PFSK-1 (cell line): ENCODE results near the gene KCNQ1.

Experiments used
- FOXP2 ChIP-seq: optimal IDR thresholded peaks from 2 replicates; pipeline ENCODE3; 2011; ENCODE audit warnings: borderline replicate concordance, control low read depth, inconsistent platforms; ENCODE audit not compliant: insufficient read depth; ENCODE audit errors: extremely low read length, extremely low read depth
- POLR2AphosphoS5 ChIP-seq: IDR thresholded peaks from 2 replicates; pipeline ENCODE4 v1.6.1; 2012; ENCODE audit warnings: low read depth, mild to moderate bottlenecking, control low read depth, low read length, moderate library complexity
- SIN3A ChIP-seq: IDR thresholded peaks from 2 replicates; pipeline ENCODE4 v1.6.1; 2012; ENCODE audit warnings: mild to moderate bottlenecking, low read length, moderate library complexity, borderline replicate concordance; ENCODE audit not compliant: insufficient read depth
- TAF1 ChIP-seq: IDR thresholded peaks from 2 replicates; pipeline ENCODE4 v1.6.1; 2012; ENCODE audit warnings: low read length, control low read depth, borderline replicate concordance; ENCODE audit not compliant: insufficient read depth
- TF ChIP-seq, protein P1 (sequence below), 2 experiments: IDR thresholded peaks; 2 replicates each; pipeline versions ENCODE4 v1.6.1 to v1.8.0; 2011 to 2012; ENCODE audit warnings: low read depth in 2 of 2, low read length in 2 of 2, control low read depth in 1 of 2, inconsistent platforms in 1 of 2, mild to moderate bottlenecking in 1 of 2, moderate library complexity in 1 of 2; ENCODE audit not compliant: insufficient read depth in 1 of 2

Gene KCNQ1

DNA sequence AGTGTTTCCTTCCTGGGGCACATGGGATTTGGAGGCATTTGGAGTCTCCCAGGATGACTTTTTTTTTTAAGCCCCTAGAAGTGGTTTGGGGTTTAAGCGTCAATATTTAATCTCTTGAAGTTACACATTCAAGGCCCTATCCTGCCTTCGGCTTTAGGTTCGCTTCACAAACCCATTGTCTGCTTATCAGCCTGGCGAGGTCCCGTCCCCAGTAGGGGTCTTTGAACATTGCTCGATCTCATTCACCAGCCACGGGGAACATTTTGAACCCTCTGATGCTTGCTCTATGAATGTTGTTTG is 75.9 kb downstream of the KCNQ1 start:
- no peak for TF ChIP-seq FOXP2
- TF ChIP-seq POLR2AphosphoS5, result no peak
- no peak for TF ChIP-seq TAF1
- TF ChIP-seq, protein P1, sequence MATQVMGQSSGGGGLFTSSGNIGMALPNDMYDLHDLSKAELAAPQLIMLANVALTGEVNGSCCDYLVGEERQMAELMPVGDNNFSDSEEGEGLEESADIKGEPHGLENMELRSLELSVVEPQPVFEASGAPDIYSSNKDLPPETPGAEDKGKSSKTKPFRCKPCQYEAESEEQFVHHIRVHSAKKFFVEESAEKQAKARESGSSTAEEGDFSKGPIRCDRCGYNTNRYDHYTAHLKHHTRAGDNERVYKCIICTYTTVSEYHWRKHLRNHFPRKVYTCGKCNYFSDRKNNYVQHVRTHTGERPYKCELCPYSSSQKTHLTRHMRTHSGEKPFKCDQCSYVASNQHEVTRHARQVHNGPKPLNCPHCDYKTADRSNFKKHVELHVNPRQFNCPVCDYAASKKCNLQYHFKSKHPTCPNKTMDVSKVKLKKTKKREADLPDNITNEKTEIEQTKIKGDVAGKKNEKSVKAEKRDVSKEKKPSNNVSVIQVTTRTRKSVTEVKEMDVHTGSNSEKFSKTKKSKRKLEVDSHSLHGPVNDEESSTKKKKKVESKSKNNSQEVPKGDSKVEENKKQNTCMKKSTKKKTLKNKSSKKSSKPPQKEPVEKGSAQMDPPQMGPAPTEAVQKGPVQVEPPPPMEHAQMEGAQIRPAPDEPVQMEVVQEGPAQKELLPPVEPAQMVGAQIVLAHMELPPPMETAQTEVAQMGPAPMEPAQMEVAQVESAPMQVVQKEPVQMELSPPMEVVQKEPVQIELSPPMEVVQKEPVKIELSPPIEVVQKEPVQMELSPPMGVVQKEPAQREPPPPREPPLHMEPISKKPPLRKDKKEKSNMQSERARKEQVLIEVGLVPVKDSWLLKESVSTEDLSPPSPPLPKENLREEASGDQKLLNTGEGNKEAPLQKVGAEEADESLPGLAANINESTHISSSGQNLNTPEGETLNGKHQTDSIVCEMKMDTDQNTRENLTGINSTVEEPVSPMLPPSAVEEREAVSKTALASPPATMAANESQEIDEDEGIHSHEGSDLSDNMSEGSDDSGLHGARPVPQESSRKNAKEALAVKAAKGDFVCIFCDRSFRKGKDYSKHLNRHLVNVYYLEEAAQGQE (IDR thresholded peaks at IDR 0.05; ENCODE audit: insufficient read depth in 1 of 2, low read depth in 2 of 2, low read length in 2 of 2), result no peak
- TF ChIP-seq SIN3A, result no peak

DNA sequence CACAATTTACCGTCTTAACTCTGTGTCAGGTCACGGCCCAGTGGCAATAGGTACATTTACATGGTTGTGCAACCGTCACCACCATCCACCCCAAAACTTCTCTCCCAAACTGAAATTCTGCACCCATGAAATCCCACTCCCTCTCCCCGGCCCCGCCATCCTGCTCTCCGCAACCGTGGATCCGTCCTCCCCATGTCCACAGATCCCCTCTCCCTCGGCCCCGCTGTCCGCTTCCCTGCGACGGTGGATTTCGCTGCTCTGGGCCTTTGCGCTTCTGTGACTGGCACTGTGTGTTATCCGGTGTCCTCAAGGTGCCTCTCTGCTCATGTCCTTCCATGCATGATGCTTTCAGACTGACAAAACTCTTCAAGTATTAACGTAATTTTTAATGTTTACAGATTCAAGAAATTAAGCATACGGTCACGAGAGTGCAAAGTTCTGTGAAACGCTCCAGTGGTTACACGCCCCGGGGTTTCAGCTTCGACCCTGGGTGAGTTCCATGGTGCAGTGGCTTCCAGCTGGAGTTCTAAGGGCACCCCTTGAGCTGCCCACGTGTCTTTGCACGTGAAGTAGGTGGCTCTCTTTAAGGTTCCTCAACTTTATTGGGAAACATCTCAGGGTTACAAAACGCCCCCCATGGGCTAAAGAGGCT is 76.4 kb downstream of the KCNQ1 start:
- TF ChIP-seq POLR2AphosphoS5, result no peak
- no peak for TF ChIP-seq SIN3A
- no peak for TF ChIP-seq TAF1
- no peak for TF ChIP-seq FOXP2
- TF ChIP-seq, protein P1 (IDR thresholded peaks at IDR 0.05; ENCODE audit: insufficient read depth in 1 of 2, low read depth in 2 of 2, low read length in 2 of 2), result no peak

DNA sequence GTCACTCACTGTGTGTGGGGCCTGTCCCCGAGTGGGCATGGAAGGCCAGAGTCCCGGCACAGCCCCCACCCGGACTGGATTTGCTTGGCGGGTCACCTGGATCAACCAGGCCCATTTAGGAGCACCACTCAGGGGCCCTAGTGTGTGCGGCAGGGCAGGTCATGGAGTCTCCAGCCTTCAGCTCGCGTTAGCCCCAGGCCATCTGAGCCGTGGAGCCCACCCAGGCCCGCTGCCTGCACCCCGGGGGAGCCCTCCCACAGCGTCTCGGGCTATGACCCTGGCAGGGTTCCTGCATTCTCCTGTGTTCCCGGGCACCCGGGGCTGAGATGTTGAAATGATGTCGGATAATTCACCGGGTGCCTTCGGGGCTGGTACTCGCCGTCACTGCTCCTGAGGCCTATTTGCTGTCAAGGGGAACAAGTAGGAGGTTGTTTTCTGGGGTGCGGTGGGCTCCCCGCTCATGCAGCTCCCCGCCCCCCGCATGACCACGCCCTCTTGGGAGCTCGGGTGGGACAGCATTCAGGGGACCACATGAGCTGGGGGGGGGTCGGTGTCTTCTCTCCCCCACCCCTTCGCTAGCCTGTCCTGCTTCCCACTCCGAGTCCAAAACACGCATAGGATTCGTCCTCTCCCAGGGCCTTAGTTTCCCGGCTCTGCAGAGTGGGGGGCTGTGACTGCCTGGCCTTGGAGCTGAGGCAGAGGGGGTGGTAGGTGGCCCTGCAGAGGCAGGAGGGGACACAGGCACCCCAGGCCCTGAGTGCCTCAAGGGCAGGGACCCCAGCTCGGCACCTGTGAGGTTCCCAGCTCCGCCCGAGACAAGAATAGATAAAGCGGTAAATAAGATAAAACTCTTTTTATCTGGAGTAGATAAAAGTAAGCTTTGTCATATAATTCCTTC is 77.2 kb downstream of the KCNQ1 start:
- TF ChIP-seq FOXP2, result no peak
- TF ChIP-seq SIN3A, result no peak
- no peak for TF ChIP-seq POLR2AphosphoS5
- TF ChIP-seq, protein P1 (IDR thresholded peaks at IDR 0.05; ENCODE audit: insufficient read depth in 1 of 2, low read depth in 2 of 2, low read length in 2 of 2), result no peak

DNA sequence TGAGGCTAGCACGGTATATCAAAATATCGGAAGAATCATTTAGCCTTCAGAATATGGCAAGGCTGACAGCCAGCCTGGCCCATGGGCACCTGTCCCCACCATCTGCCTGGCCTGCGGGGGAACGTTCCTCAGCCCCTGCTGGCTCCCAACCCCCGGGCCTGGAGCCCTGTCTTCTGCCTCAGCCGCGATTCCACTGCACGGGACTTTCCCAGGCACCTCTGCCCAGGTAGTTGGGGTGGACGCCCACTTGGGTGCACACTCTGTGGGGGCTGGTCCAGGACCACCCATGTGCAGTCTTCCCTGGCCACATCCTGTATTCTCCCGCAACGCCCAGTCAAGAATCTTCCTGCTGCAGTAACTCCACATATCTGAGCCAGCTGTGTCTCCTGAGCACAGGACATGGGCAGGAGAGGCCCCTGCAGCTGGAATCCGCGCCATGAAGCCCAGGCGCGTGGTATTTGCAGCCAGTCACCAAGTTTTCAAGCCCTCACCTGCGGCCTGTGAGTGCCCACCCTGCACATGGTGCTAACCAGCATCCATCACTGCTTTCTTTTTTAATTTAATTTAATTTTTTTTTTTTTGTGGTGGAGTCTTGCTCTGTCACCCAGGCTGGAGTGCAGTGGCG is 77.9 kb downstream of the KCNQ1 start:
- TF ChIP-seq POLR2AphosphoS5, result no peak
- no peak for TF ChIP-seq FOXP2
- no peak for TF ChIP-seq SIN3A
- TF ChIP-seq, protein P1 (IDR thresholded peaks at IDR 0.05; ENCODE audit: insufficient read depth in 1 of 2, low read depth in 2 of 2, low read length in 2 of 2), result no peak
- TF ChIP-seq TAF1, result no peak
